ENCODE data around the gene NDST3. TPM values are rescaled to one million over a fixed set of nuclear protein-coding genes. Genes with fewer than 3 reads are reported as not detected.

Gene NDST3
- total RNA-seq: 30.2 TPM

DNA sequence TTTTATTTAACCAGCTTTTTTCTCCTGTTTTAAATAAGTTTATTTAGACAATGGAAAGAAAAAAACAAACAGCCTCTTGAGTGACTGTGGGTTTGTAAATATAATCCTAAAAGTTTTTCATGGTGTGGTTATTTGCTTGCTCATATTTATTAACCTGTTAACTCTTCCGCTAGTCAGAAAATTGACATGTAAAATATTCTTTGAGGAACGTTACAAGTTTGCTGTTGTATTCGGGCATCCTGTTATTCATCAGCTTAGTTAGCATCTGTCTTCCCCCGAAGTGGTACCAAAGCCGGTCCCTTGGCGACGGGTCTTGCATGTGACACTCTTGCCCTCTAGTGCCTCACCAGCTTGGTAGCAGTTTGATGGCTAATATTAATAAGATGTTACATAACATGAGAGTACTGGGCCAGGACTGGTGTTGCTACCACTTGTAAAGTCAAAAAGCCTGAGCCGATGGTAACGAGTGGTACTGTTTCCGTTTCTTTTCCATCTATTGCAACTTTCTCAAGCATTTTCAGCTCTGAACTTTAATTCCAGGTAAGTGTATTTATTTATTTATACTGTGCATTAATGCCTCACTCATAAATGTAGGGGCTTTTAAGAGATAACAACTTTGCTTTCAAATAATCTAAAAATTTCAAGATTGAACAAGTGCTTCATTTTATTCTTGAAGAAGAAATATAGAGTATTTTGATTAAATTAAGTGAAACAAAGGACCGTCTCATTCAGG, at the start of gene NDST3:
Gene NDST3, plus strand, starts transcription at position 434 of the 733 bp plus-strand sequence. CDS start 19,425 bp downstream, outside the sequence.

Small RNAs within 50 kb of the gene (small RNA-seq; reads per million reads assigned to genes)
- gene SNORA24: not detected

All from diencephalon (tissue), 1 donor.